ACC112 (cell line): ENCODE measurements around the gene KRTAP12-4.
"Not testable (repeated sequence)": the region's sequence is repeated elsewhere in the genome, so short reads cannot be mapped to it uniquely, and the experiment has no call there.

Experiments used
- H2AFZ ChIP-seq: fragments of 200-600 bp; sonication (generic); one replicate; pipeline ENCODE4 v1.6.0; 2017; ENCODE audit warnings: antibody characterized with exemption, low read length; ENCODE audit not compliant: unreplicated experiment
- H3K27ac ChIP-seq: fragments of 200-600 bp; sonication (generic); 2 replicates; pipeline ENCODE4 v1.5.1; 2014; ENCODE audit warnings: low read depth, mild to moderate bottlenecking, antibody characterized with exemption, low read length, moderate library complexity
- H3K27me3 ChIP-seq: fragments of 200-600 bp; sonication (generic); 2 replicates; pipeline ENCODE4 v1.6.1; 2014; ENCODE audit warnings: mild to moderate bottlenecking, antibody characterized with exemption, low read length, moderate library complexity, mixed read lengths; ENCODE audit not compliant: insufficient read depth
- H3K36me3 ChIP-seq: fragments of 200-600 bp; sonication (generic); 2 replicates; pipeline ENCODE4 v1.6.1; 2016; ENCODE audit warnings: mild to moderate bottlenecking, antibody characterized with exemption, low read length, moderate library complexity, mixed read lengths; ENCODE audit not compliant: insufficient read depth
- H3K4me1 ChIP-seq: fragments of 200-600 bp; sonication (generic); one replicate; pipeline ENCODE4 v1.6.1; 2016; ENCODE audit warnings: low read length, mixed read lengths; ENCODE audit not compliant: insufficient read depth, unreplicated experiment, control insufficient read depth
- H3K4me3 ChIP-seq: fragments of 200-600 bp; sonication (generic); 2 replicates; pipeline ENCODE4 v1.5.1; 2014; ENCODE audit warnings: mild to moderate bottlenecking, low read depth, low read length
- H3K79me2 ChIP-seq: fragments of 200-600 bp; sonication (generic); one replicate; pipeline ENCODE4 v1.6.0; 2016; ENCODE audit warnings: low read length; ENCODE audit not compliant: control insufficient read depth, unreplicated experiment, insufficient read depth

Gene KRTAP12-4

DNA sequence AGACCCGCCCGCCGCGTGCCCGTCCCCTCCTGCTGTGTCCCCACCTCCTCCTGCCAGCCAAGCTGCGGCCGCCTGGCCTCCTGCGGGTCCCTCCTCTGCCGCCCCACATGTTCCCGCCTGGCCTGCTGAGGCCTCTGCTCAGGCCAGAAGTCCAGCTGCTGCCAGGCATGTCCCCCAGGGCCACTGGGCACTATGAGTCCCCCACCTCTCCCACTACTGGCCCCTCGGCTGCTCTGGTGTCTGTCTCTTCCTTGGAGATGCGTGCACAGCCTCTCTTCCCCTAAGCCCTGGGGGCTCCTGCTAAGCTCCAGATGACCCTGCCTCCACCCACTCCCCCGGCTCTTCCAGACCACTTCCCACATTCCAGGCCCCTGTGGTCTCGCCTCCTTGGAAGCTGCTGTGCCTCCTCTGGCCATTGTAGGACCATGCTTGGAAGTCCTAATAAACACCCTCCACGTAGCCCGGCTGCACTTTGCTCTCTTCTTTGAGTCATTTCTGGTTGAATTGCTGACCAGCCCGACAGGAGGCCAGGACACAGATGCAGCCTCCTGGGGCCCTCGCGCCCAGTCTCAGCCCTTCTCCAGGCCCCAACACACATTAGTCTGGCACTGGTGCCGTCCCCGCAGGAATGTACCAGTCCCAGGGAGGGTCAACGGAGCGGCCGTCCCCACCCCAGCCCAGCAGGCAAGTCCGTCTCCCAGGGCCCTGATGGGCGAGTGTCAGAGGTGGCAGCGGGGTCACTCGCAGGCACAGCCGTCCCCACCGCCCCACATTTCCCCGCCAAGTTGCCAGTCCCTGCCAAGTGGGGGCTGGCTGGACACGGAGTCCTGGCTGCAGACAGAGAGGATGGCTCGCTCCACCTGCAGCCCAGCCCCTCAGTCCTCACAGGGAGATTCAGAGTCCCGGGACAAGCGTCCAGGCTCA is 43.6 kb upstream of the KRTAP12-4 start:
- Histone ChIP-seq H3K36me3 (no peaks in the 10 kb centered on the region), H3K4me3 (no peak overlapping the region), H3K79me2 (no peaks in the 10 kb centered on the region), H3K27ac (no peak overlapping the region), H3K27me3 (peaks cover 80% of the 10 kb centered on the region), H3K4me1 (no peaks in the 10 kb centered on the region), H2AFZ (no peak overlapping the region)

GRCh38 chr21:44697172-44697810 is 42.8 kb upstream of the KRTAP12-4 start, which contains the start of gene KRTAP10-12:
Gene KRTAP10-12 (plus strand): TSS chr21:44697172. CDS start chr21:44697202, 30 bp downstream.
- H2AFZ ChIP-seq, H3K27ac ChIP-seq, H3K36me3 ChIP-seq, H3K4me1 ChIP-seq, H3K4me3 ChIP-seq, H3K79me2 ChIP-seq: not testable (repeated sequence)
- H3K27me3 ChIP-seq = peaks cover 77% of the 10 kb centered on the region

- H3K27ac ChIP-seq = no peak overlapping the region
- no peaks in the 10 kb centered on the region for H3K36me3 ChIP-seq
- H3K27me3 ChIP-seq = peaks cover 75% of the 10 kb centered on the region
- no peaks in the 10 kb centered on the region for H3K79me2 ChIP-seq
- H3K4me3 ChIP-seq = no peak overlapping the region
- no peaks in the 10 kb centered on the region for H3K4me1 ChIP-seq
- no peak overlapping the region for H2AFZ ChIP-seq
Observed at GRCh38 chr21:44696572-44696971, 42.1 kb upstream of the KRTAP12-4 start.

- Histone ChIP-seq H3K4me1 (no peaks in the 10 kb centered on the region), H3K4me3 (no peak overlapping the region), H3K27me3 (peaks cover 75% of the 10 kb centered on the region), H3K27ac (no peak overlapping the region), H3K79me2 (no peaks in the 10 kb centered on the region), H2AFZ (no peak overlapping the region), H3K36me3 (no peaks in the 10 kb centered on the region)
Observed at GRCh38 chr21:44695641-44696040, 41.2 kb upstream of the KRTAP12-4 start.

DNA sequence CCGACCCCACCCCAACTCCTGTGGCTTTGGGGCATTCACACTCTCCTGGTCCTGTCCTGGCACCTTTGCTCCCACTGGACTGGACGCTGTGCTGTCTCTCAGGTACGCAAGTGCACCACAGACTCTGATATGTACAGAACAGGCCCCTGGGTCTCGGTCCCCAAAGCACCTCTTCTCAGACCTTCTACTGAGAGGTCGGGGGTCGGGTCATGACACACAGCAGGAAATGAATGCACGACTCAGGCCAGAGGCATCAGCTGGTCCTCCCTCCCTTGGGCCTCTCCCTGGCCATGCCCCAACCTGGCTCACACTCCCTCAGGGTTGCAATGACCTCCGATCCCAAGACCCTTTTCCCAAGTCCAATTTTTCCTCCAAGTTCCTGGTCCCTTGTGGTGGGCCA is 40.7 kb upstream of the KRTAP12-4 start:
- Histone ChIP-seq H3K36me3 (no peaks in the 10 kb centered on the region), H3K79me2 (no peaks in the 10 kb centered on the region), H3K27me3 (peaks cover 74% of the 10 kb centered on the region), H3K27ac (no peak overlapping the region), H3K4me3 (no peak overlapping the region), H2AFZ (no peak overlapping the region), H3K4me1 (no peaks in the 10 kb centered on the region)

GRCh38 chr21:44694776-44695175 is 40.3 kb upstream of the KRTAP12-4 start:
- Histone ChIP-seq H2AFZ (no peak overlapping the region), H3K27me3 (peaks cover 74% of the 10 kb centered on the region), H3K4me3 (no peak overlapping the region), H3K4me1 (no peaks in the 10 kb centered on the region), H3K79me2 (no peaks in the 10 kb centered on the region), H3K27ac (no peak overlapping the region), H3K36me3 (no peaks in the 10 kb centered on the region)

DNA sequence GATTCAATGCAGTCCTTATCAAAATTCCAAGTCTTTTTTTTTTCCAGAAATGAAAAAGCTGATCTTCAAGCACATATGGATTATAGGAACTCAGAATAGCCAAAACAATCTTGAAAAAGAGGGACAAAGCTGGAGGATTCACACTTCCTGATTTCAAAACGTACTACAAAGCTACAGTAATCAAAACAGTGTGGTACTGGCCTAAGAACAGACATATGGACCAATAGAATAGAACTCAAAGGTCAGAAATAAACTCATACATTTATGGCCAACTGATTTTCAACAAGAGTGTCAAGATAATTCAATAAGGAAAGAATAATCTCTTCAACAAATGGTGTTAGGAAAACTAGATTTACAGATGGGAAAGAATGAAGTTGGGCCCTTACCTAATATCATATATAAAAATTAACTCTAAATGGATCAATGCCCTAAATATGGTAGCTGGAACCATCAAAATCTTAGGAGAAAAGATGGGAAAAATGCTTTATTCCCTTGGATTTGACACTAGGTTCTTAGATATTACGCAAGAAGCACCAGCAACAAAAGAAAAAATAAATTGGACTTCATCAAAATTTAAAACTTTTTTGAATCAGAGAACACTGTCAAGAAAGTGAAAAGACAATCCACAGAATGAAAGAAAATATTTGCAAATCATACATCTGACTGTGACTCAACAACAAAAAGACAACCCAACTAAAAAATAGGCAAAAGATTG is 38.5 kb upstream of the KRTAP12-4 start:
- no peaks in the 10 kb centered on the region for H3K36me3 ChIP-seq
- H3K27me3 ChIP-seq = peaks cover 64% of the 10 kb centered on the region
- no peak overlapping the region for H2AFZ ChIP-seq
- no peak overlapping the region for H3K27ac ChIP-seq
- no peaks in the 10 kb centered on the region for H3K79me2 ChIP-seq
- no peaks in the 10 kb centered on the region for H3K4me1 ChIP-seq
- H3K4me3 ChIP-seq = no peak overlapping the region

- Histone ChIP-seq H3K4me1 (no peaks in the 10 kb centered on the region), H3K36me3 (no peaks in the 10 kb centered on the region), H3K27me3 (peaks cover 65% of the 10 kb centered on the region), H3K27ac (no peak overlapping the region), H2AFZ (no peak overlapping the region), H3K4me3 (no peak overlapping the region), H3K79me2 (no peaks in the 10 kb centered on the region)
Observed at GRCh38 chr21:44691686-44692085, 37.2 kb upstream of the KRTAP12-4 start.

- not testable (repeated sequence) for H2AFZ ChIP-seq, H3K27ac ChIP-seq, H3K79me2 ChIP-seq, H3K4me3 ChIP-seq, H3K4me1 ChIP-seq, H3K36me3 ChIP-seq
- peaks cover 59% of the 10 kb centered on the region for H3K27me3 ChIP-seq
Observed at GRCh38 chr21:44689740-44690139, 35.3 kb upstream of the KRTAP12-4 start.

- no peaks in the 10 kb centered on the region for H3K4me1 ChIP-seq
- H3K27ac ChIP-seq = no peak overlapping the region
- no peaks in the 10 kb centered on the region for H3K79me2 ChIP-seq
- no peak overlapping the region for H2AFZ ChIP-seq
- H3K27me3 ChIP-seq = peaks cover 75% of the 10 kb centered on the region
- H3K4me3 ChIP-seq = no peak overlapping the region
- no peaks in the 10 kb centered on the region for H3K36me3 ChIP-seq
Observed at GRCh38 chr21:44687671-44688070, 33.2 kb upstream of the KRTAP12-4 start.
